Measurements from ENCODE around the gene TMEM59L. TPM values are rescaled to one million over a fixed set of nuclear protein-coding genes. Genes with fewer than 3 reads are reported as not detected.
"Not testable (repeated sequence)": the region's sequence is repeated elsewhere in the genome, so short reads cannot be mapped to it uniquely, and the experiment has no call there.

TMEM59L gene
- total RNA-seq, 2 donors from 2014 or later: 0.66 to 2.1 TPM

GRCh38 chr19:18590273-18591272 is 22.1 kb upstream of the TMEM59L start:
- ATAC-seq (no peak), DNase-seq (no peak)
- Histone ChIP-seq H3K9me3 (no peaks in the 10 kb centered on the region), H3K4me3 (no peak overlapping the region), H3K4me1 (peaks cover 29% of the 10 kb centered on the region), H3K36me3 (replicated peaks in 1 of 2; ENCODE audit: insufficient read depth in 1 of 2, low read depth in 2 of 2) (no peaks in the 10 kb centered on the region), H3K27ac (no peak overlapping the region), H3K27me3 (no peaks in the 10 kb centered on the region)
- intact Hi-C loops (cut with DNase I): no loop called here
- no peak for TF ChIP-seq CTCF (IDR thresholded peaks at IDR 0.05)
- TF ChIP-seq POLR2A (IDR thresholded peaks at IDR 0.05): no peak
- WGBS, 2 donors: 84 to 88% methylated on average over 39 of the region's 40 CpGs

- TF ChIP-seq POLR2A (IDR thresholded peaks at IDR 0.05): no peak
- TF ChIP-seq CTCF (IDR thresholded peaks at IDR 0.05): no peak
- H3K27me3 ChIP-seq: peaks cover 0 to 6% of the 10 kb centered on the region in 2 donors
- H3K36me3 ChIP-seq (replicated peaks in 1 of 2; ENCODE audit: insufficient read depth in 1 of 2, low read depth in 2 of 2): no peaks in the 10 kb centered on the region
- DNase-seq: no peak
- H3K27ac ChIP-seq: no peak overlapping the region
- ATAC-seq: no peak
- H3K4me1 ChIP-seq: peaks cover 35% of the 10 kb centered on the region
- 90 to 91% methylated on average over 20 to 22 of the region's 22 CpGs for WGBS, 2 donors
- no peaks in the 10 kb centered on the region for H3K9me3 ChIP-seq
- intact Hi-C loops (cut with DNase I): no loop called here
- H3K4me3 ChIP-seq: no peak overlapping the region
These were observed 20.8 kb upstream of the TMEM59L start for GRCh38 chr19:18591735-18592385.

GRCh38 chr19:18592732-18593131 is 19.9 kb upstream of the TMEM59L start:
- H3K9me3 ChIP-seq; H3K36me3 ChIP-seq (replicated peaks in 1 of 2; ENCODE audit: insufficient read depth in 1 of 2, low read depth in 2 of 2); ATAC-seq; H3K27ac ChIP-seq; H3K27me3 ChIP-seq; intact Hi-C loops (cut with DNase I); H3K4me3 ChIP-seq: not testable (repeated sequence)
- 67 to 68% methylated on average over 5 of the region's 5 CpGs for WGBS, 2 donors
- H3K4me1 ChIP-seq: peaks cover 36% of the 10 kb centered on the region
- peak in 1 of 4 donors; percentile 21 for DNase-seq

GRCh38 chr19:18593367-18594095 is 19.1 kb upstream of the TMEM59L start:
- Histone ChIP-seq H3K9me3 (no peaks in the 10 kb centered on the region), H3K4me1 (peaks cover 30% of the 10 kb centered on the region), H3K27me3 (peaks cover 0 to 15% of the 10 kb centered on the region in 2 donors), H3K27ac (peak overlapping the region in 1 of 4 donors; percentile 41), H3K4me3 (no peak overlapping the region), H3K36me3 (replicated peaks in 1 of 2; ENCODE audit: insufficient read depth in 1 of 2, low read depth in 2 of 2) (no peaks in the 10 kb centered on the region)
- intact Hi-C loops (cut with DNase I): no loop called here
- ATAC-seq: no peak
- 5 to 37% methylated on average over 13 to 24 of the region's 25 CpGs for WGBS, 2 donors
- TF ChIP-seq CTCF (IDR thresholded peaks at IDR 0.05) (no peak), POLR2A (IDR thresholded peaks at IDR 0.05) (no peak)
- DNase-seq: peak in 1 of 4 donors; percentile 36

Measured in body of pancreas (tissue), 4 donors.